Measurements from ENCODE around the gene KIAA0930.
"Not testable (repeated sequence)": the region's sequence is repeated elsewhere in the genome, so short reads cannot be mapped to it uniquely, and the experiment has no call there.

KIAA0930 gene

GRCh38 chr22:45240810-45241631, at the start of gene KIAA0930:
Gene KIAA0930 (minus strand): TSS chr22:45240894. CDS start chr22:45240703, 191 bp downstream.
- peaks cover 5% of the 10 kb centered on the region for H3K4me1 Mint-ChIP-seq (ENCODE audit: low read depth)
- no peaks in the 10 kb centered on the region for H3K36me3 Mint-ChIP-seq (ENCODE audit: low read depth)
- DNase-seq (ENCODE audit: low spot score): peak; percentile 68
- no peaks in the 10 kb centered on the region for H3K27me3 Mint-ChIP-seq (ENCODE audit: low read depth)
- H3K9me3 Mint-ChIP-seq: no peaks in the 10 kb centered on the region
- peak within 1 kb of the TSS; percentile 81 for H3K27ac Mint-ChIP-seq
- peak within 1 kb of the TSS; percentile 92 for H3K4me3 Mint-ChIP-seq

DNA sequence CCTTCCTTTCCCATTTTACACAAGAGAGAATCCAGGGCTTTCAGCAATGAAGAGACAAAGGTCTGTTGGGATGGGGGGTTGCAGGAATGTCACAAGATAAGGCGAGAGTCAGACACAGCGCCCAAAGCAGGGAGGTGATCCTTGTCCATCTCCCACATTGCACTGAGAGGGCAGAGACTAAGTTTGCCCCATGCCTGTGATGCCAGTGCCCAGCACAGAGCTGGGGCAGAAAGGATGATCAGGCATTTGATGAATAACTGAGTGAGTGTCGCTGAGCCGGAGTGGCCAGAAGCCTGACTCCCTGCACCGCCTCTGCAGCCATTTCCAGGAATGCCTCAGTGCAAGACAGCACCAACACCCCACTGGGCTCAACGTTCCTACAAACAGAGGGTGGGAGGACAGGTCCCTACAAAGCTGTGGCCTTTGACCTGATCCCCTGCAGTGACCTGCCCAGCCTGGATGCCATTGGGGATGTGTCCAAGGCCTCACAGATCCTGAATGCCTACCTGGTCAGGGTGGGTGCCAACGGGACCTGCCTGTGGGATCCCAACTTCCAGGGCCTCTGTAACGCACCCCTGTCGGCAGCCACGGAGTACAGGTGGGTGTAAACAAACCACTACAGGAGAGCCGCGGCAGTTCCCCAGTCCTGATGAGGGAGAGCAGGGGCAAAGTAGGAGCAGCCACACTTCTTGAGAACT, 46.3 kb upstream of the KIAA0930 start:
- Mint-ChIP-seq H3K4me1 (ENCODE audit: low read depth) (no peaks in the 10 kb centered on the region), H3K27me3 (ENCODE audit: low read depth) (peaks cover 28% of the 10 kb centered on the region)

DNA sequence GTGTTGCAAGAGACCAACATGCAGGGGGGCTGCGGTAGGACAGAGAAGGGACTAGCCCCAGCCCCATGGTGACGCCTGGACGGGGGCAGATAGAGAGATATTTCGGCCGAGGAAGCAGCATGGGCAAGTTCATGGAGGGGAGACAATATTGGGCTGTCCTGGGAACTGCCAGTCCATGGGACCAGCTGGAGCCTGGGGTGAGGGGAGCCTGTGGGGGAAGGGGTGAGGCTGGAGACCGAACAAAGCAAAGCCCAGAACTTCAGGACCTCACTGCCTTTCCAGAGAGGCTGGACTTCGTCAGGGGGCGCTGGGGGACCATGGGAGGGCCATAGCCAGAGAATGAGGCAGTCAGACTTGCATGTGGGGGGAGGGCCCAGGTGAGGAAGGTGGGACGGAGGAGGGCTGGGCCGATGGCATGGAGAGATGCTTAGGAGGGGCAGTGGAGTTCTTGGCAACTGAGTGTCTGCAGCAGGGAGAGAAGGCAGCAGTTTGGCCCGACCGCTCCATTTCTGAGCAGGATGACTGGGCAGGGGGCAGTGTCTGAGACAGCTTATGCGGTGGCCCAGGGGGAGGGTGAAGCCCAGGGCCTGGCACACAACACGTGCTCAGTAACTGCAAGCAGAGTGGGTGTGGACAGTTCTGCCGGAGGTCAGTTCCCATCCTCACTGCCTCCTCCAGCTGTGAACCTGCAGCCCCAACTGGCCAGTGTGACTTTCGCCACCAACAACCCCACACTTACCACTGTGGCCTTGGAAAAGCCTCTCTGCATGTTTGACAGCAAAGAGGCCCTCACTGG, 44.8 kb upstream of the KIAA0930 start:
- Mint-ChIP-seq H3K4me1 (ENCODE audit: low read depth) (no peaks in the 10 kb centered on the region), H3K4me3 (no peak overlapping the region), H3K27ac (no peak overlapping the region), H3K36me3 (ENCODE audit: low read depth) (no peaks in the 10 kb centered on the region), H3K27me3 (ENCODE audit: low read depth) (peaks cover 34% of the 10 kb centered on the region), H3K9me3 (no peaks in the 10 kb centered on the region)
- DNase-seq (ENCODE audit: low spot score): no peak

More for the DNA sequence above, 46.3 kb upstream of the KIAA0930 start:
- Mint-ChIP-seq H3K27ac (no peak overlapping the region), H3K4me3 (no peak overlapping the region), H3K36me3 (ENCODE audit: low read depth) (no peaks in the 10 kb centered on the region), H3K9me3 (no peaks in the 10 kb centered on the region)
- DNase-seq (ENCODE audit: low spot score): no peak

DNA sequence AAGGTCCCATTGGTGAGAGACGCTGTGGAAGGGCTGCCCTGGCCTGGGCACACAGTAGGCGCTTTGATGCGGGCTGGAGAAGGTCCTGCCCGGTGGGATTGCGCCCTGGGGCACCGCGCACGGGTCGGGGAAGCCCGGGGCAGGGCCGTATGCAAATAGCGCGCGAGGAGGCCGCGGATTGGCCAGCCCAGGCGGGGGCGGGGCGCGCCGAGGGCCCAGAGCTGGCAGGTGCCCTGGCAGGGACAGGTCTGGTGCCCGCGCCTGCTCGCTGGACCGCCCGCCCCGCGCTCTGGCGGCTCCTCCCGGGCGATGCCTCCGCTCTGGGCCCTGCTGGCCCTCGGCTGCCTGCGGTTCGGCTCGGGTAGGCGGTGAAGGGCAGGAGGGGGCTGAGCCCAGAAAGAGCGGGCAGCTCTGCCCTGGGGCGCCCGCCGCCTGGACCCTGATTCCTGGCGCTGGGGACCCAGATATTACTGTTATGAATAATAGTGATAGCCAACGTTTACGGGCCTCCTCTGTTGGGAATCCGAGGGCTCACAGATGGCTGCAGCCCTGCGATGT, 44.1 kb upstream of the KIAA0930 start, which contains the start of gene UPK3A:
Gene UPK3A (plus strand): TSS at position 245 of the 558 bp plus-strand sequence. CDS start 65 bp downstream, at position 310.
- Mint-ChIP-seq H3K27ac (no peak within 1 kb of the TSS), H3K27me3 (ENCODE audit: low read depth) (peaks cover 34% of the 10 kb centered on the region), H3K9me3 (no peaks in the 10 kb centered on the region), H3K36me3 (ENCODE audit: low read depth) (no peaks in the 10 kb centered on the region), H3K4me3 (no peak within 1 kb of the TSS), H3K4me1 (ENCODE audit: low read depth) (peaks cover 3% of the 10 kb centered on the region)
- DNase-seq (ENCODE audit: low spot score): peak; percentile 61

GRCh38 chr22:45281010-45281409, 40.3 kb upstream of the KIAA0930 start:
- H3K4me3 Mint-ChIP-seq: no peak overlapping the region
- peaks cover 27% of the 10 kb centered on the region for H3K27me3 Mint-ChIP-seq (ENCODE audit: low read depth)
- no peak for DNase-seq (ENCODE audit: low spot score)
- H3K4me1 Mint-ChIP-seq (ENCODE audit: low read depth): peaks cover 3% of the 10 kb centered on the region
- no peaks in the 10 kb centered on the region for H3K9me3 Mint-ChIP-seq
- no peaks in the 10 kb centered on the region for H3K36me3 Mint-ChIP-seq (ENCODE audit: low read depth)
- H3K27ac Mint-ChIP-seq: no peak overlapping the region

DNA sequence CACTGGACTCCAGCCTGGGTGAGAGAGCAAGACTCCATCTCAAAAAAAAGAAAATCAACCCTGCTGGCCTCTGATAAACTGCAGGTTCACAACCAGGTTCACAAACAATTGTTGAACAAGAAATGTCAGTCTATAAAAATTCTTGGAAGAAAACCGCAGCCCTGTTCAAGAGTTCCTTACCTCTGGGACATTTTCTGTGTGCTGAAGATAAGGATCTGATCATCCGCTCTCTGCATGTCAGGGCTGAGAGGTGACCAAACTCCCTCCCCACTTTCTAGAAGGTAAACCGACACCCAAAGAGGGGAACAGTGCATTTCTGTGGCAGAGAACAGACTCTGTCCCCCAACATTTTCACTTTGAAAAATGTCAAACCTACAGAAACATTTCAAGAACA, 39.9 kb upstream of the KIAA0930 start:
- no peak overlapping the region for H3K27ac Mint-ChIP-seq
- no peak for DNase-seq (ENCODE audit: low spot score)
- no peaks in the 10 kb centered on the region for H3K9me3 Mint-ChIP-seq
- peaks cover 3% of the 10 kb centered on the region for H3K4me1 Mint-ChIP-seq (ENCODE audit: low read depth)
- no peaks in the 10 kb centered on the region for H3K36me3 Mint-ChIP-seq (ENCODE audit: low read depth)
- H3K27me3 Mint-ChIP-seq (ENCODE audit: low read depth): peaks cover 24% of the 10 kb centered on the region
- H3K4me3 Mint-ChIP-seq: no peak overlapping the region

DNA sequence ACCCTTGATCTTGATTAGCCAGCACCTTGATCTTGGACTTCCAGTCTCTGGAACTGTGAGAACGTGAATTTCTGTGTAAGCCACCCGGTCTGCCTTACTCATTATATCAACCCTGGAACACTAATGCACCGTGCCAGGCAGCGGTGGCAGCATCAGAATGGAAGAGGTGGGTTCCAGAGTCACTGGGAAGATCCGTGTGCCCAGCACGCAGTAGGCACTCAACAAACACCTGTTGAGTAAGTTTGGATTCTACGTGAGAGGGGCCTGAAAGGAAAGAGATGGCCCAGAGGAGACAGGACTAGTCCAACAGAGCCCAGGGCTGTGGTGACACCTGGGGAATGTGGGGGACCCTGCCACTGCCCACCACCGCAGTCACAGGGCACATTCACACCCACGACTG, 37.4 kb upstream of the KIAA0930 start:
- peaks cover 3% of the 10 kb centered on the region for H3K4me1 Mint-ChIP-seq (ENCODE audit: low read depth)
- peaks cover 9% of the 10 kb centered on the region for H3K27me3 Mint-ChIP-seq (ENCODE audit: low read depth)
- no peak overlapping the region for H3K27ac Mint-ChIP-seq
- H3K36me3 Mint-ChIP-seq (ENCODE audit: low read depth): no peaks in the 10 kb centered on the region
- H3K4me3 Mint-ChIP-seq: no peak overlapping the region
- DNase-seq (ENCODE audit: low spot score): no peak
- H3K9me3 Mint-ChIP-seq: no peaks in the 10 kb centered on the region

DNA sequence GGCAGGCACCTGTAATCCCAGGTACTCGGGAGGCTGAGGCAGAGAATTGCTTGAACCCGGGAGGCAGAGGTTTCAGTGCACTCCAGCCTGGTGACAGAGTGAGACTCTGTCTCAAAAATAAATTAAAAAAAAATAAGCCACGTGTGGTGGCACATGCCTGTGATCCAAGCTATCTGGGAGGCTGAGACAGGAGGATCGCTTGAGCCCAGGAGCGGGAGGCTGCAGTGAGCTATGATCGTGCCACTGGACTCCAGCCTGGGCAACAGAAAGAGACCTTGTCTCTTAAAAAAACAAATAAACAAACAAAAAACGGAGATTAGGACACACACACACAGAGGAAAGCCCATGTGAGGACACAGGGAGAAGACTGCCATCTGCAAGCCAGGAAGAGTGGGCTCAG, 37.0 kb upstream of the KIAA0930 start:
- not testable (repeated sequence) for DNase-seq (ENCODE audit: low spot score); H3K4me1 Mint-ChIP-seq (ENCODE audit: low read depth); H3K4me3 Mint-ChIP-seq; H3K27ac Mint-ChIP-seq; H3K9me3 Mint-ChIP-seq; H3K27me3 Mint-ChIP-seq (ENCODE audit: low read depth); H3K36me3 Mint-ChIP-seq (ENCODE audit: low read depth)

DNA sequence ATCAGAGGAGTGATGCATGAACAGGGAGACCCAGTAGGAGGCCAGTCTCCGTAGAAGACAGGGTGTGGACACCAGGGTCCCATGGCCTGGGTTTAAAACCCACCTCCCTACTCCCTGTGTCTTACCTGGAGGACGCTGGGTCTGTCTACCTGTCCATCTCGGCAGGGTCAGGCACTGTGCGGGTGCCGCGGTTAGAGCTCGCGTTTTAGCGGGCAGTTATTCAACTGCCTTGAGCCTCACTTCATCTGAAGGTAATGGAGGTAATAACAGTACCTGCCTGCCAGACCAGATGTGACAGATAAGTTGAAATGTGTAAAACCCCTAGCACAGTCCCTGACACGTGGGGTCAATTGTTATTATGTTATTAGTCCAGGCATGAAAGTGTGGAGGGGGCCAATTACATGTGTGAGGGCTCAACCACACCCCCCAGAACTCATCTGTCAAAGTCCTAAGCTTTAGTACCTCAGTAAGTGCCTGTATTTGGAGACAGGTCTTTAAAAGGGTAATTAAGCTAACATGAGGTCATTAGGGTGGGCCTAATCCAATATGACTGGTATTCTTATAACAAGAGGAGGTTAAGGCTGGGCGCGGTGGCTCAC, 35.9 kb upstream of the KIAA0930 start:
- no peak for DNase-seq (ENCODE audit: low spot score)
- H3K27me3 Mint-ChIP-seq (ENCODE audit: low read depth): peaks cover 5% of the 10 kb centered on the region
- no peaks in the 10 kb centered on the region for H3K9me3 Mint-ChIP-seq
- no peak overlapping the region for H3K27ac Mint-ChIP-seq
- peaks cover 3% of the 10 kb centered on the region for H3K4me1 Mint-ChIP-seq (ENCODE audit: low read depth)
- H3K36me3 Mint-ChIP-seq (ENCODE audit: low read depth): no peaks in the 10 kb centered on the region
- no peak overlapping the region for H3K4me3 Mint-ChIP-seq

- H3K27me3 Mint-ChIP-seq (ENCODE audit: low read depth): peaks cover 21% of the 10 kb centered on the region
- no peak for DNase-seq (ENCODE audit: low spot score)
- H3K4me3 Mint-ChIP-seq: no peak overlapping the region
- no peaks in the 10 kb centered on the region for H3K9me3 Mint-ChIP-seq
- no peak overlapping the region for H3K27ac Mint-ChIP-seq
- H3K4me1 Mint-ChIP-seq (ENCODE audit: low read depth): peaks cover 4% of the 10 kb centered on the region
- H3K36me3 Mint-ChIP-seq (ENCODE audit: low read depth): no peaks in the 10 kb centered on the region
These were observed 32.9 kb upstream of the KIAA0930 start for GRCh38 chr22:45273452-45274075.

GRCh38 chr22:45272498-45272897, 31.8 kb upstream of the KIAA0930 start:
- DNase-seq (ENCODE audit: low spot score): no peak
- no peaks in the 10 kb centered on the region for H3K9me3 Mint-ChIP-seq
- no peak overlapping the region for H3K27ac Mint-ChIP-seq
- peaks cover 24% of the 10 kb centered on the region for H3K27me3 Mint-ChIP-seq (ENCODE audit: low read depth)
- no peaks in the 10 kb centered on the region for H3K36me3 Mint-ChIP-seq (ENCODE audit: low read depth)
- H3K4me3 Mint-ChIP-seq: no peak overlapping the region
- H3K4me1 Mint-ChIP-seq (ENCODE audit: low read depth): peaks cover 5% of the 10 kb centered on the region

- H3K4me3 Mint-ChIP-seq: no peak overlapping the region
- DNase-seq (ENCODE audit: low spot score): no peak
- H3K27ac Mint-ChIP-seq: no peak overlapping the region
- peaks cover 27% of the 10 kb centered on the region for H3K27me3 Mint-ChIP-seq (ENCODE audit: low read depth)
- no peaks in the 10 kb centered on the region for H3K9me3 Mint-ChIP-seq
- H3K4me1 Mint-ChIP-seq (ENCODE audit: low read depth): peaks cover 5% of the 10 kb centered on the region
- H3K36me3 Mint-ChIP-seq (ENCODE audit: low read depth): no peaks in the 10 kb centered on the region
These were observed 31.0 kb upstream of the KIAA0930 start for GRCh38 chr22:45271667-45272201.

All from T-helper 2 cell treated with Interferon-gamma antibody and Interleukin-4, amounts not matched to agents 5 μg/mL and 100 μg/mL, for 36 hours (primary cell).